Nephron (organoid): ENCODE data around the gene SYT13.
A peak's percentile ranks its signal among the peaks of the same experiment; 100 is the strongest.

Experiments
- H3K27ac Mint-ChIP-seq, 3 experiments: 2 replicates each; pipeline ENCODE4 v1.8.0; 2020; ENCODE audit warnings: mixed read lengths in 3 of 3, mild to moderate bottlenecking in 2 of 3, moderate library complexity in 1 of 3
- H3K27me3 Mint-ChIP-seq: 2 replicates; pipeline ENCODE4 v1.8.0; 2021; ENCODE audit warnings: low read depth, mild to moderate bottlenecking, moderate library complexity, mixed read lengths
- H3K36me3 Mint-ChIP-seq: 2 replicates; pipeline ENCODE4 v1.8.0; 2020; ENCODE audit warnings: low read depth, mixed read lengths
- H3K4me1 Mint-ChIP-seq: 2 replicates; pipeline ENCODE4 v1.8.0; 2020; ENCODE audit warnings: mixed read lengths
- H3K4me3 Mint-ChIP-seq, 3 experiments: 2 replicates each; pipeline ENCODE4 v1.8.0; 2020; ENCODE audit warnings: mild to moderate bottlenecking in 3 of 3, mixed read lengths in 3 of 3, moderate library complexity in 2 of 3
- H3K9me3 Mint-ChIP-seq: 2 replicates; pipeline ENCODE4 v1.8.0; 2020; ENCODE audit warnings: mixed read lengths
- TF ChIP-seq, protein P1 (sequence below), 3 experiments: fragments of 200-600 bp; sonication (generic); IDR thresholded peaks; one replicate each; pipeline ENCODE4 v1.5.0; 2021; ENCODE audit warnings: antibody characterized with exemption in 3 of 3; ENCODE audit not compliant: unreplicated experiment in 3 of 3

Gene SYT13

DNA sequence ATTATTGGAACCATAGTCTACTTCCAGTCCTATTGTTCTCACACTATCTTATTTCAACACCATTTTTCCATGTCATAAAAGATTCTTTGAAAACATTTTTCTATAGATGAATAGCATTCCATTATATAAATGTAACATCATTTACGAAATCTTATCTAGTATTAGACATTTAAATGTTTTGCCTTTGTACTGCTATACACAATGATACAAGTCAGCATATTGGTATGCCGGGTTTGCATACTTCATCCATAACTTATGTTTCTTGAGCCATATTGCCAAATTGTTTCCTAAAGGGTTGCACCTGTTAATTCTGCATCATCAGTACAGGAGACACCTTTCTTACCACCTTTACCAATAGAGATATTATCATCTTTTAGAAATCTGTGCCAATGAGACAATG lies 68.2 kb downstream of the SYT13 start:
- TF ChIP-seq, protein P1, sequence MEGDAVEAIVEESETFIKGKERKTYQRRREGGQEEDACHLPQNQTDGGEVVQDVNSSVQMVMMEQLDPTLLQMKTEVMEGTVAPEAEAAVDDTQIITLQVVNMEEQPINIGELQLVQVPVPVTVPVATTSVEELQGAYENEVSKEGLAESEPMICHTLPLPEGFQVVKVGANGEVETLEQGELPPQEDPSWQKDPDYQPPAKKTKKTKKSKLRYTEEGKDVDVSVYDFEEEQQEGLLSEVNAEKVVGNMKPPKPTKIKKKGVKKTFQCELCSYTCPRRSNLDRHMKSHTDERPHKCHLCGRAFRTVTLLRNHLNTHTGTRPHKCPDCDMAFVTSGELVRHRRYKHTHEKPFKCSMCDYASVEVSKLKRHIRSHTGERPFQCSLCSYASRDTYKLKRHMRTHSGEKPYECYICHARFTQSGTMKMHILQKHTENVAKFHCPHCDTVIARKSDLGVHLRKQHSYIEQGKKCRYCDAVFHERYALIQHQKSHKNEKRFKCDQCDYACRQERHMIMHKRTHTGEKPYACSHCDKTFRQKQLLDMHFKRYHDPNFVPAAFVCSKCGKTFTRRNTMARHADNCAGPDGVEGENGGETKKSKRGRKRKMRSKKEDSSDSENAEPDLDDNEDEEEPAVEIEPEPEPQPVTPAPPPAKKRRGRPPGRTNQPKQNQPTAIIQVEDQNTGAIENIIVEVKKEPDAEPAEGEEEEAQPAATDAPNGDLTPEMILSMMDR (IDR thresholded peaks at IDR 0.05; ENCODE audit: unreplicated experiment in 3 of 3): no peak
- Mint-ChIP-seq H3K9me3 (no peaks in the 10 kb centered on the region), H3K36me3 (peaks cover 43% of the 10 kb centered on the region), H3K4me3 (no peak overlapping the region), H3K27ac (no peak overlapping the region), H3K4me1 (peaks cover 6% of the 10 kb centered on the region), H3K27me3 (no peaks in the 10 kb centered on the region)

DNA sequence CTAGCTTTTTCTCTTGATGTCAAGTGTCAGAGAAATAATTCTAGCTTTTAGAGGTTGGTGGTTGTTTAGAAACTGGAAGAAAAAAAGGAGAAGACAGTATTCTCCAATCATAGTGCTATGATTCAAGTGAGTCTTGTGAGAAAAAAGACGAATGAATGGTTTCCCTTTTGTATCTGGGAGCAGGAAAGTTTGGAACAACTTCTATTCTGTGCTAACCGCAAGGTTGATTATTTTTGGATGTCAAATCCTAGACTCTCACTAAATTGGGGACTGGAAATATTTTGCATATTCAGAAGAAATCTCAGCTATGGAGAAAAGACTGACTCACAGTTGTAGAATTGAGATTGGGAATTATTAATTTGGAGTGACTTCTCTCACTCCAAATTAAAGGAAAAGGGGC lies 69.2 kb downstream of the SYT13 start:
- Mint-ChIP-seq H3K4me3 (no peak overlapping the region), H3K36me3 (peaks cover 43% of the 10 kb centered on the region), H3K9me3 (no peaks in the 10 kb centered on the region), H3K27me3 (no peaks in the 10 kb centered on the region), H3K27ac (no peak overlapping the region), H3K4me1 (peaks cover 7% of the 10 kb centered on the region)
- TF ChIP-seq, protein P1 (IDR thresholded peaks at IDR 0.05; ENCODE audit: unreplicated experiment in 3 of 3): no peak

DNA sequence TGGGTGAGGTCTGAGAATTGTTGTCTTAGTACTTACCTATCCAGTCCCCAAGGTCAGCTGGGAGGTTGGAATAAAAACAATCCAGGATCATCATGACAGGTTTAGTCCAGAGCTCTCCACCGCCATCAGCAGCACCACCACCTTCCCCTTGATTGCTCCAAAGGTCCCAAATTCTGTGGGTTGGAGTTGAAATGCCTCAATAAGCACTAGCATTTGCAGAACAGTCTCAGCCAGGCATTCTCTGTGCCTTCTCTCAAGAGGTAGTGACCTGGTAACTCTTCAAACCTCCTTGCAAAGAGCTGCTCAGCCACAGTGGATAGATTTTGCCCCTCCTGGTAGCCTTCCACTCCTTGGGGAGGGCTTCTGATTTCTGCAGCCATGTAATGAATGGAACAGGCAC lies 70.1 kb downstream of the SYT13 start:
- Mint-ChIP-seq H3K27ac (peak overlapping the region in 2 of 3 experiments; percentile 46 to 55), H3K27me3 (no peaks in the 10 kb centered on the region), H3K4me1 (peaks cover 12% of the 10 kb centered on the region), H3K36me3 (peaks cover 39% of the 10 kb centered on the region), H3K9me3 (no peaks in the 10 kb centered on the region), H3K4me3 (no peak overlapping the region)
- TF ChIP-seq, protein P1 (IDR thresholded peaks at IDR 0.05; ENCODE audit: unreplicated experiment in 3 of 3): no peak

DNA sequence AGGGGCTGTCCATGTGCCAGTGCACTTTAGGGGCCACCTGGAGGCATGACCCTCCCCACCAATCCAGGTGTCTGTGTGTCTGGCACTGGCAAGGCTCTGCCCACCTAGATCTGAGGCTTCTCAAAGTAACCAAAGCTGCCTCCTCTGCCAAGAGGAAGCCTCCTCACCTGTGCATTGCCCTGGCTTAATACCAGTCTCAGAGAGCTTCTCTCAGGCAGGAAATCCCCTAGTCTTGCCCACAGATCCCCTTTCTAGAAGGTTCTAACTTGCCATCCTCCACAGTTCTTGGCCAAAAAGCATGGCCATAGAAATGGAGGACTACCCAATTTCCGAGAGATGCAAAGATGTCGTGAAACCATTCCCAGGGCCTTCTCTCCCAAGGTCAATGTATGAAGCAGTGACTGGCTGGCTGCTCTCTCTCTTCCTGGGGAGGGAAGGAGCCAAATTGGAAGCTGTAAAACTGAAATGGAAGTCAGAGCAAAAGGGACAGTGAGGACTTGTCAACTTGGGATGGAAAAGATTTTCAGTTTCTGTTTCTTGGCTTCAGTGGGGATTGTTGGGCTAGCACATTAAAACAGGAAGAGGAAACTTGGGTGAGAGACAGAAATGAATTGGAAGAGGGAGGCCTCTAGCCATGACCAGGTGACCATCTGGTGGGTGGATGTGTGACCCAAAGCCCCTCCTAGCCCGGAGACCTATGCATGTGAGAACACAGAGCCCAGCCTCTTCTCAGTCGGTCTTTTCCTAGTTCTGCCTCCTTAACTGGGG lies 70.9 kb downstream of the SYT13 start:
- Mint-ChIP-seq H3K9me3 (no peaks in the 10 kb centered on the region), H3K4me1 (peaks cover 16% of the 10 kb centered on the region), H3K27ac (peak overlapping the region in 2 of 3 experiments; percentile 6 to 20), H3K36me3 (peaks cover 31% of the 10 kb centered on the region), H3K27me3 (no peaks in the 10 kb centered on the region), H3K4me3 (no peak overlapping the region)
- TF ChIP-seq, protein P1 (IDR thresholded peaks at IDR 0.05; ENCODE audit: unreplicated experiment in 3 of 3): no peak

DNA sequence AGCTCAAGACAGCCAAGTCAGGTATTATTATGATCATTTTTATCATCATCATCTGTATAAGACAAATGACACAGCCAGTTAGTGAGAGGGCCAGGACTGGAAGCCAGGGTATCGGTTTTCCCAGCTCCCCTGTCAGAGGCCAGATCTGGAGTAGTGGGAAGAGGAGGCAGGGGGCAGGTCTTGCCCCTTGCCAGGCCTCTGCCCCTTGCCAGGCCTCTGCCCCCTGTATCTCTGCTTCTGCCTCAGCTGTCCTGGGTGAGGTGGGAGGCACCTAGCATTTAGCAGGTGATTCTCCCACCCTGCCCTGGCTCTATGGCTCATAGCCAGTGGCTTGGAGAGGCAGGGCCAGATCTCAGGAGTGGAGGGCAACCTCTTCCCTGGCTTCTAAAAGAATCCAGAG lies 72.4 kb downstream of the SYT13 start:
- H3K27me3 Mint-ChIP-seq: no peaks in the 10 kb centered on the region
- H3K36me3 Mint-ChIP-seq: peaks cover 20% of the 10 kb centered on the region
- H3K9me3 Mint-ChIP-seq: no peaks in the 10 kb centered on the region
- no peak overlapping the region for H3K4me3 Mint-ChIP-seq
- H3K4me1 Mint-ChIP-seq: peaks cover 30% of the 10 kb centered on the region
- TF ChIP-seq, protein P1 (IDR thresholded peaks at IDR 0.05; ENCODE audit: unreplicated experiment in 3 of 3): no peak
- H3K27ac Mint-ChIP-seq: peak overlapping the region in 1 of 3 experiments; percentile 40

DNA sequence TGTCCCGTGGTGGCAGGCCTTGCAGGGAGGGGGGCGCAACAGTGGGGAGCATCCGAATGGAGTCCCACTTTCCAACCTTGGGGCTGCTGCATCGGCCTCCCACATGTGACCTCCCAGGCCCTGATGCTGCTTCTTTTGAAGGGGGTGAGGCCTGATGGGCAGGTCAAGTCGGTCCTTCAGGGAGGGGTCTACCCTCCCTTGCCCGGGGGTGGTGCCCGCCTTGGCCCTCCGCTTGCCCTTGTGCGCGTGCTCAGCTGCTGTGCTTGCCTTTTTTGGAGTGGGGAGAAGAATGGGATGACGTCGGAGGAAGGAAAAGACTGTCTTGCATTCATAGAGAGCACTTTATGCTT lies 72.8 kb downstream of the SYT13 start:
- H3K27ac Mint-ChIP-seq: peak overlapping the region in 1 of 3 experiments; percentile 40
- H3K4me1 Mint-ChIP-seq: peaks cover 30% of the 10 kb centered on the region
- no peaks in the 10 kb centered on the region for H3K9me3 Mint-ChIP-seq
- TF ChIP-seq, protein P1 (IDR thresholded peaks at IDR 0.05; ENCODE audit: unreplicated experiment in 3 of 3): no peak
- no peaks in the 10 kb centered on the region for H3K27me3 Mint-ChIP-seq
- H3K36me3 Mint-ChIP-seq: peaks cover 20% of the 10 kb centered on the region
- H3K4me3 Mint-ChIP-seq: no peak overlapping the region
